Epithelial cell of proximal tubule (primary cell): ENCODE measurements around the gene WDR86. TPM values are rescaled to one million over a fixed set of nuclear protein-coding genes. Genes with fewer than 3 reads are reported as not detected.

Experiments used
- DNase-seq: peaks from one replicate; pipeline ENCODE4 v3.0.0-alpha.2; 2011; ENCODE audit warnings: low read depth
- H3K4me3 ChIP-seq: 2 replicates; pipeline ENCODE4 v1.5.1; 2011; ENCODE audit warnings: low read depth, mild to moderate bottlenecking, low read length
- CTCF ChIP-seq: conservative IDR thresholded peaks from 2 replicates; pipeline ENCODE4 v1.5.1; 2012; ENCODE audit warnings: low read depth, mild to moderate bottlenecking, low read length
- total RNA-seq: library from RNA; depleted of rRNA; stranded (reverse); fragments of >200 nt; gene quantifications from 2 replicates; pipeline ENCODE4 v1.2.3, GENCODE V29; 2015

Gene WDR86
- total RNA-seq, 1 donor from 2014 or later: 3.1 TPM

GRCh38 chr7:151454305-151454704, 44.5 kb upstream of the WDR86 start:
- peak; percentile 37 for DNase-seq
- no peak for TF ChIP-seq CTCF
- H3K4me3 ChIP-seq: no peak overlapping the region

GRCh38 chr7:151453326-151453791, 43.5 kb upstream of the WDR86 start:
- DNase-seq: no peak
- H3K4me3 ChIP-seq: no peak overlapping the region
- no peak for TF ChIP-seq CTCF

- TF ChIP-seq CTCF: no peak
- H3K4me3 ChIP-seq: no peak overlapping the region
- no peak for DNase-seq
These were observed 43.0 kb upstream of the WDR86 start for GRCh38 chr7:151452680-151453325.

GRCh38 chr7:151451626-151452571, 42.1 kb upstream of the WDR86 start:
- H3K4me3 ChIP-seq: no peak overlapping the region
- no peak for TF ChIP-seq CTCF
- DNase-seq: no peak

GRCh38 chr7:151451156-151451555, 41.3 kb upstream of the WDR86 start:
- no peak overlapping the region for H3K4me3 ChIP-seq
- DNase-seq: no peak
- TF ChIP-seq CTCF: no peak

- no peak for DNase-seq
- TF ChIP-seq CTCF: no peak
- no peak overlapping the region for H3K4me3 ChIP-seq
These were observed 40.2 kb upstream of the WDR86 start for GRCh38 chr7:151449990-151450389.
